ENCODE measurements around the gene ADGRL3. TPM values are rescaled to one million over a fixed set of nuclear protein-coding genes. Genes with fewer than 3 reads are reported as not detected.

Gene ADGRL3
- total RNA-seq, 1 donor from 2014 or later: not detected

- Mint-ChIP-seq H3K4me1 (no peaks in the 10 kb centered on the region), H3K4me3 (no peak overlapping the region), H3K27ac (no peak overlapping the region), H3K27me3 (no peaks in the 10 kb centered on the region), H3K9me3 (peaks cover 2% of the 10 kb centered on the region), H3K36me3 (ENCODE audit: low read depth) (no peaks in the 10 kb centered on the region)
- ChIA-PET CTCF (no interaction called here), POLR2A (no interaction called here)
- intact Hi-C loops (cut with micrococcal nuclease): no loop called here
- ATAC-seq (ENCODE audit: low read depth) (no peak), DNase-seq (no peak)
- TF ChIP-seq, protein P1, sequence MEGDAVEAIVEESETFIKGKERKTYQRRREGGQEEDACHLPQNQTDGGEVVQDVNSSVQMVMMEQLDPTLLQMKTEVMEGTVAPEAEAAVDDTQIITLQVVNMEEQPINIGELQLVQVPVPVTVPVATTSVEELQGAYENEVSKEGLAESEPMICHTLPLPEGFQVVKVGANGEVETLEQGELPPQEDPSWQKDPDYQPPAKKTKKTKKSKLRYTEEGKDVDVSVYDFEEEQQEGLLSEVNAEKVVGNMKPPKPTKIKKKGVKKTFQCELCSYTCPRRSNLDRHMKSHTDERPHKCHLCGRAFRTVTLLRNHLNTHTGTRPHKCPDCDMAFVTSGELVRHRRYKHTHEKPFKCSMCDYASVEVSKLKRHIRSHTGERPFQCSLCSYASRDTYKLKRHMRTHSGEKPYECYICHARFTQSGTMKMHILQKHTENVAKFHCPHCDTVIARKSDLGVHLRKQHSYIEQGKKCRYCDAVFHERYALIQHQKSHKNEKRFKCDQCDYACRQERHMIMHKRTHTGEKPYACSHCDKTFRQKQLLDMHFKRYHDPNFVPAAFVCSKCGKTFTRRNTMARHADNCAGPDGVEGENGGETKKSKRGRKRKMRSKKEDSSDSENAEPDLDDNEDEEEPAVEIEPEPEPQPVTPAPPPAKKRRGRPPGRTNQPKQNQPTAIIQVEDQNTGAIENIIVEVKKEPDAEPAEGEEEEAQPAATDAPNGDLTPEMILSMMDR (IDR thresholded peaks at IDR 0.05): no peak
Observed at GRCh38 chr4:61666244-61666643, 466.1 kb downstream of the ADGRL3 start.

- TF ChIP-seq, protein P1 (IDR thresholded peaks at IDR 0.05): no peak
- CTCF ChIA-PET: no interaction called here
- H3K27me3 Mint-ChIP-seq: no peaks in the 10 kb centered on the region
- peaks cover 6% of the 10 kb centered on the region for H3K9me3 Mint-ChIP-seq
- no peaks in the 10 kb centered on the region for H3K4me1 Mint-ChIP-seq
- no peak for ATAC-seq (ENCODE audit: low read depth)
- H3K36me3 Mint-ChIP-seq (ENCODE audit: low read depth): no peaks in the 10 kb centered on the region
- no peak overlapping the region for H3K4me3 Mint-ChIP-seq
- intact Hi-C loops (cut with micrococcal nuclease): no loop called here
- POLR2A ChIA-PET: no interaction called here
- H3K27ac Mint-ChIP-seq: no peak overlapping the region
- no peak for DNase-seq
Observed at GRCh38 chr4:61671599-61671998, 471.5 kb downstream of the ADGRL3 start.

DNA sequence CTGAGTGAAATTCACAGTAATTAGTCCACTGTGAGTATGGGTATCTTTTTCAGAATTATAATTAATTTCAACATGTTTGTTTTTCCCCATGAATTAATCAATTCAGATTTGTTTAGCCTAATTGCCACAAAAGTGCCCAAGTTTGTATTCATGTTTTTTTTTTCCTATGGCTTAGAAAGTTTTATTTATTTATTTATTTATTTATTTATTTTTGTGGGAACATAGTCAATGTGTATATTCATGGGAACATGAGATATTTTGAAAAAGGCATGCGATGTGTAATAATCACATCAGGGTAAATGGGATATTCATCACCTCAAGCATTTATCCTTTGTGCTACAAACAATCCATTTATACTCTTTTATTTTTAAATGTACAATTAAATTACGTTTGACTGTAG, 475.3 kb downstream of the ADGRL3 start:
- Mint-ChIP-seq H3K27ac (no peak overlapping the region), H3K36me3 (ENCODE audit: low read depth) (no peaks in the 10 kb centered on the region), H3K9me3 (peaks cover 4% of the 10 kb centered on the region), H3K4me1 (no peaks in the 10 kb centered on the region), H3K27me3 (no peaks in the 10 kb centered on the region), H3K4me3 (no peak overlapping the region)
- DNase-seq (no peak), ATAC-seq (ENCODE audit: low read depth) (no peak)
- ChIA-PET CTCF (no interaction called here), POLR2A (no interaction called here)
- TF ChIP-seq, protein P1 (IDR thresholded peaks at IDR 0.05): no peak
- intact Hi-C loops (cut with micrococcal nuclease): no loop called here

DNA sequence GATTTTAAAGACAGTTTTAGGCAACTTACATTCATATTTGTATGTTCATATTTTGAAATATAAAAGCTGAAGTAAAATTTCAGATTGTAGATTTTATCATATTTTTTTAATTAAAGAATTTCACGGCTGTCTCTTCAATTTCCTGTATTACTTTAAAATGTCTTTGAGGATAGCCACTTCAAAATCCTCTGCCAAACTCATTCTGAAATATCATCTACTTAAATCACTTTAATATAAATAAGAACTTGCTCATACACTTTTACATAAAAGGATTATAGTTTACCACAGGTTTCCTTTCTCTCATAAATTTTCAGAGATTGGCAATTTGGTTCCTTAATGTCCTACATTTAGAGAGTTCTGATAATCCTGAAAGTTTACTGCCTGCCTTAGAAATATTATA, 478.2 kb downstream of the ADGRL3 start:
- no peak for ATAC-seq (ENCODE audit: low read depth)
- Mint-ChIP-seq H3K9me3 (no peaks in the 10 kb centered on the region), H3K36me3 (ENCODE audit: low read depth) (no peaks in the 10 kb centered on the region), H3K4me1 (no peaks in the 10 kb centered on the region), H3K27me3 (no peaks in the 10 kb centered on the region), H3K4me3 (no peak overlapping the region), H3K27ac (no peak overlapping the region)
- ChIA-PET CTCF (no interaction called here), POLR2A (no interaction called here)
- intact Hi-C loops (cut with micrococcal nuclease): no loop called here
- DNase-seq: no peak
- TF ChIP-seq, protein P1 (IDR thresholded peaks at IDR 0.05): no peak

- Mint-ChIP-seq H3K4me1 (no peaks in the 10 kb centered on the region), H3K27ac (no peak overlapping the region), H3K27me3 (no peaks in the 10 kb centered on the region), H3K36me3 (ENCODE audit: low read depth) (no peaks in the 10 kb centered on the region), H3K9me3 (no peaks in the 10 kb centered on the region), H3K4me3 (no peak overlapping the region)
- intact Hi-C loops (cut with micrococcal nuclease): no loop called here
- ATAC-seq (ENCODE audit: low read depth): no peak
- ChIA-PET CTCF (no interaction called here), POLR2A (no interaction called here)
- no peak for DNase-seq
- TF ChIP-seq, protein P1 (IDR thresholded peaks at IDR 0.05): no peak
Observed at GRCh38 chr4:61693520-61693919, 493.4 kb downstream of the ADGRL3 start.
